Mesenchymal stem cell (in vitro differentiated cells and primary cell): Measurements from ENCODE around the gene IL17RD.

Source experiments
- DNase-seq: peaks from one replicate; pipeline ENCODE4 v3.0.0-alpha.2; 2013
- H2AFZ ChIP-seq: one replicate; pipeline ENCODE4 v1.6.1; 2013; ENCODE audit warnings: low read depth, mild to moderate bottlenecking, control low read depth, inconsistent platforms, low read length, moderate library complexity
- H2AK5ac ChIP-seq: 2 replicates; pipeline ENCODE4 v1.6.1; 2013; ENCODE audit warnings: low read length, moderate library complexity, mild to moderate bottlenecking, inconsistent platforms; ENCODE audit not compliant: severe bottlenecking
- H2BK120ac ChIP-seq: one replicate; pipeline ENCODE4 v1.6.1; 2013; ENCODE audit warnings: low read depth, mild to moderate bottlenecking, inconsistent platforms, low read length, moderate library complexity
- H2BK12ac ChIP-seq, 2 experiments: one replicate each; pipeline ENCODE4 v1.6.1; 2013; ENCODE audit warnings: inconsistent platforms in 2 of 2, low read length in 2 of 2, mild to moderate bottlenecking in 2 of 2, moderate library complexity in 2 of 2, control low read depth in 1 of 2
- H2BK15ac ChIP-seq: one replicate; pipeline ENCODE4 v1.6.1; 2013; ENCODE audit warnings: mild to moderate bottlenecking, low read depth, inconsistent platforms; ENCODE audit not compliant: poor library complexity, severe bottlenecking
- H2BK5ac ChIP-seq: 2 replicates; pipeline ENCODE4 v1.6.1; 2013; ENCODE audit warnings: low read depth, mild to moderate bottlenecking, low read length, control low read depth, inconsistent platforms; ENCODE audit not compliant: poor library complexity, severe bottlenecking
- H3K14ac ChIP-seq, 2 experiments: one replicate each; pipeline ENCODE4 v1.6.1; 2013; ENCODE audit warnings: inconsistent platforms in 2 of 2, low read length in 2 of 2, control low read depth in 1 of 2, mild to moderate bottlenecking in 1 of 2, moderate library complexity in 1 of 2
- H3K18ac ChIP-seq, 2 experiments: one replicate each; pipeline ENCODE4 v1.6.1; 2013; ENCODE audit warnings: inconsistent platforms in 2 of 2, low read length in 2 of 2, control low read depth in 1 of 2, low read depth in 1 of 2, mild to moderate bottlenecking in 1 of 2
- H3K23ac ChIP-seq, 2 experiments: one replicate each; pipeline ENCODE4 v1.6.1; 2013; ENCODE audit warnings: inconsistent platforms in 2 of 2, low read length in 2 of 2, mild to moderate bottlenecking in 2 of 2, moderate library complexity in 2 of 2, control low read depth in 1 of 2
- H3K27ac ChIP-seq: 2 replicates; pipeline ENCODE4 v1.5.1; 2013; ENCODE audit warnings: mild to moderate bottlenecking, moderate library complexity, low read length, control low read depth, inconsistent platforms; ENCODE audit not compliant: poor library complexity, severe bottlenecking
- H3K27me3 ChIP-seq, 2 experiments: 2 replicates each; pipeline versions ENCODE4 v1.6.1 to v1.7.0; 2013; ENCODE audit warnings: low read length in 2 of 2, mild to moderate bottlenecking in 2 of 2, moderate library complexity in 2 of 2, control low read depth in 1 of 2, inconsistent platforms in 1 of 2; ENCODE audit not compliant: control insufficient read depth in 1 of 2, insufficient read depth in 1 of 2
- H3K36me3 ChIP-seq, 2 experiments: 2 replicates each; pipeline versions ENCODE4 v1.6.1 to v1.7.0; 2013; ENCODE audit warnings: low read length in 2 of 2, control low read depth in 1 of 2, inconsistent platforms in 1 of 2, low read depth in 1 of 2, mild to moderate bottlenecking in 1 of 2; ENCODE audit not compliant: insufficient read depth in 2 of 2, control insufficient read depth in 1 of 2
- H3K4ac ChIP-seq, 2 experiments: one replicate each; pipeline ENCODE4 v1.6.1; 2013; ENCODE audit warnings: inconsistent platforms in 2 of 2, low read length in 2 of 2, mild to moderate bottlenecking in 2 of 2, moderate library complexity in 2 of 2, control low read depth in 1 of 2, low read depth in 1 of 2
- H3K4me1 ChIP-seq: 2 replicates; pipeline ENCODE4 v1.6.1; 2013; ENCODE audit warnings: low read depth, low read length, control low read depth; ENCODE audit not compliant: control insufficient read depth, insufficient read depth
- H3K4me2 ChIP-seq: 2 replicates; pipeline ENCODE4 v1.6.1; 2013; ENCODE audit warnings: low read length, mild to moderate bottlenecking, inconsistent platforms; ENCODE audit not compliant: poor library complexity, severe bottlenecking
- H3K4me3 ChIP-seq, 2 experiments: 2 replicates each; pipeline versions ENCODE4 v1.5.1 to v1.7.0; 2013; ENCODE audit warnings: low read length in 2 of 2, mild to moderate bottlenecking in 2 of 2, control low read depth in 1 of 2, low read depth in 1 of 2; ENCODE audit not compliant: insufficient read depth in 1 of 2
- H3K79me1 ChIP-seq: replicated peaks from 2 replicates; pipeline ENCODE4 v1.6.1; 2013; ENCODE audit warnings: mild to moderate bottlenecking, control low read depth, low read length, inconsistent platforms; ENCODE audit not compliant: poor library complexity, severe bottlenecking
- H3K9ac ChIP-seq: 2 replicates; pipeline ENCODE4 v1.7.0; 2013; ENCODE audit warnings: mild to moderate bottlenecking, low read length, moderate library complexity
- H3K9me3 ChIP-seq: 2 replicates; pipeline ENCODE4 v1.7.0; 2013; ENCODE audit warnings: mild to moderate bottlenecking, low read length; ENCODE audit not compliant: control insufficient read depth
- H4K8ac ChIP-seq: one replicate; pipeline ENCODE4 v1.6.1; 2013; ENCODE audit warnings: inconsistent platforms, mild to moderate bottlenecking, low read length, moderate library complexity
- H4K91ac ChIP-seq: one replicate; pipeline ENCODE4 v1.6.1; 2013; ENCODE audit warnings: mild to moderate bottlenecking, low read length, inconsistent platforms
- WGBS: methylation state at CpG from one replicate; pipeline ENCODE4 v1.1.7; 2013; ENCODE audit warnings: mixed read lengths; 5-methylcytosine and 5-hydroxymethylcytosine counted together

Gene IL17RD

DNA sequence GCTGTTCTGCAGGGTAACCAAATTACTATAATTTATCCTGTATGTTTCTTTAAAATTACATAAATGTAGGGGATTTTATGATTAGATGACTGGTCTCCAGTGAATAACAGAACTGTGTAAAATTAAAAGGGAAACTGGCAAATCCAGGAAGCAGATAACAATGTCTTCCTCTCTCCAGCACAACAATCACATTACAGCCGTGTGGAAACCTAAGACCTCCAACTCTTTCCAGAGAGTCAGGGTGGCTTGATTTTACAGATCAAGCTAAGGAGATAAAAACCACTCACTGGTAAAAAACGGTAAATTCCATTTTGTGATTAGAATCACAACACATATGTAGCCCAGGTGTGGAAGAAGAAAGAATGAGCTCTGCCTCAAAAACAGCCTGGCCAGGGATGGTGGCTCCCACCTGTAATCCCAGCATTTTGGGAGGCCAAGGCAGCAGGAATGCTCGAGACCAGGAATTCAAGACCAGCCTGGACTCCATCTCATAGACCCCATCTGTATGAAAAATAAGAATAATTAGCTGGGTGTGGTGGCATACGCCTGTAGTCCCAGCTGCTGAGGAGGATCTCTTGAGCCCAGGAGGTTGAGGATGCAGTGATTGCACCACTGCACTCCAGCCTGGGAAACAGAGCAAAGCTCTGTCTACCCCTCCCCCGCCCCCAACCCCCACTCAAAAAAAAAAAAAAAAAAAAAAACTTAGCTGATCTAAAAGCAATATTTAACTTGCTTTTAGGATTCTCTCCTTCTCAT is 29.0 kb downstream of the IL17RD start:
- Histone ChIP-seq H2BK5ac (no peak overlapping the region), H3K79me1 (no peaks in the 10 kb centered on the region), H4K91ac (no peak overlapping the region), H2BK15ac (no peak overlapping the region), H3K4me2 (no peak overlapping the region), H3K9ac (no peak overlapping the region), H3K18ac (no peak overlapping the region), H3K14ac (no peak overlapping the region), H3K4ac (no peak overlapping the region), H2AK5ac (no peak overlapping the region), H3K9me3 (no peaks in the 10 kb centered on the region), H3K4me3 (no peak overlapping the region), H3K36me3 (no peaks in the 10 kb centered on the region), H3K23ac (no peak overlapping the region), H3K27ac (no peak overlapping the region), H2BK12ac (no peak overlapping the region), H4K8ac (no peak overlapping the region), H2BK120ac (no peak overlapping the region), H3K27me3 (peaks cover 0 to 3% of the 10 kb centered on the region in 2 experiments), H2AFZ (no peak overlapping the region), H3K4me1 (no peaks in the 10 kb centered on the region)
- no peak for DNase-seq
- WGBS = 74% methylated on average over 3 of the region's 5 CpGs

DNA sequence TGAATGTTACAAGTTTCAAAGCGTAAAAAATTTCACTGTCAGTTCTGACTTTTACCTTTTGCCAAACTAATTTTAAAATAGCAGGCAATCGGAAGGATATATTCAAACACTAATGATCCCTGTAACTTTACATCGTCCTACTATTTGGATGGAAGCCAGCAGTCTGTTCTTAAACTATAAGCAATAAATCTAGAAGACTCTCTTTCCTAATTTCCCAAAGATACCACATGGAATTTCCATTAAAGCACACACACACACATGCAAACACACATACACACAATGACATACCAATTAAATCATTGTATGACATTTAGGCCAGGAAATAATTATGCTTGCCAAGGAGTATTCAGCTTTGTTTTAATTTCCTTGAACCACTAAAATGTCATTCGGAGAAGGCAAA is 32.0 kb downstream of the IL17RD start:
- H3K27me3 ChIP-seq = peaks cover 0 to 3% of the 10 kb centered on the region in 2 experiments
- H3K9ac ChIP-seq = no peak overlapping the region
- no peak overlapping the region for H4K8ac ChIP-seq
- H3K79me1 ChIP-seq = no peaks in the 10 kb centered on the region
- no peak overlapping the region for H3K14ac ChIP-seq
- no peak overlapping the region for H4K91ac ChIP-seq
- WGBS = 82% methylated on average over 4 of the region's 4 CpGs
- H2AK5ac ChIP-seq = no peak overlapping the region
- H2AFZ ChIP-seq = no peak overlapping the region
- no peak overlapping the region for H2BK120ac ChIP-seq
- no peak overlapping the region for H2BK15ac ChIP-seq
- peaks cover 5% of the 10 kb centered on the region for H3K4me1 ChIP-seq
- H3K23ac ChIP-seq = no peak overlapping the region
- H3K27ac ChIP-seq = no peak overlapping the region
- no peaks in the 10 kb centered on the region for H3K36me3 ChIP-seq
- H3K18ac ChIP-seq = no peak overlapping the region
- H3K4me2 ChIP-seq = no peak overlapping the region
- no peaks in the 10 kb centered on the region for H3K9me3 ChIP-seq
- no peak overlapping the region for H3K4ac ChIP-seq
- no peak overlapping the region for H2BK5ac ChIP-seq
- DNase-seq = no peak
- H2BK12ac ChIP-seq = no peak overlapping the region
- H3K4me3 ChIP-seq = no peak overlapping the region

- H4K8ac ChIP-seq = no peak overlapping the region
- H2BK120ac ChIP-seq = no peak overlapping the region
- H3K23ac ChIP-seq = no peak overlapping the region
- H4K91ac ChIP-seq = no peak overlapping the region
- H3K14ac ChIP-seq = no peak overlapping the region
- H3K27me3 ChIP-seq = peaks cover 0 to 3% of the 10 kb centered on the region in 2 experiments
- H3K18ac ChIP-seq = no peak overlapping the region
- H3K4me2 ChIP-seq = no peak overlapping the region
- H3K4ac ChIP-seq = no peak overlapping the region
- no peak overlapping the region for H3K4me3 ChIP-seq
- H3K79me1 ChIP-seq = no peaks in the 10 kb centered on the region
- H2AK5ac ChIP-seq = no peak overlapping the region
- H3K27ac ChIP-seq = no peak overlapping the region
- no peaks in the 10 kb centered on the region for H3K36me3 ChIP-seq
- H3K9me3 ChIP-seq = no peaks in the 10 kb centered on the region
- no peak overlapping the region for H2BK5ac ChIP-seq
- H2BK12ac ChIP-seq = no peak overlapping the region
- DNase-seq = no peak
- peaks cover 5% of the 10 kb centered on the region for H3K4me1 ChIP-seq
- 100% methylated on average over 1 of the region's 2 CpGs for WGBS
- H3K9ac ChIP-seq = no peak overlapping the region
- no peak overlapping the region for H2AFZ ChIP-seq
- H2BK15ac ChIP-seq = no peak overlapping the region
Measured at GRCh38 chr3:57132674-57133073, 32.5 kb downstream of the IL17RD start.

DNA sequence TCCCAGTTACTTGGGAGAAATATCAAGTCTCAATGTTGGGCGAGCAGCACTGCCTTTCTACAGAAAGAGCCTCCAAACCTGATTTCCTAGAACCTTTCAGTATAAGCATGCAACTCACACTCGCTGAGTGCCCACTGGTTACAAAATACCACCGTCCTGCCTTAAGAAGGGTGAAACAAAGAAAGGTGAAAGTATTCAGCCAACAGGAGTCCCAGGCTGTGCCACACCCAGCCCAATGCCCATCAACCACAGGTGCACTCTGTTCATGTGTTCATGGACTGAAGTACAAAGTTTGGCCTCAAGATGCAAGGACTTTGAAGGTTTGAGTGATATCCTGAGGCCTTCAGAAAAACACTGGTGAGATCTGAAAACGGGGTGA is 34.0 kb downstream of the IL17RD start:
- Histone ChIP-seq H3K36me3 (no peaks in the 10 kb centered on the region), H3K27ac (no peak overlapping the region), H3K14ac (no peak overlapping the region), H2BK5ac (no peak overlapping the region), H3K23ac (no peak overlapping the region), H3K4me3 (no peak overlapping the region), H2BK120ac (no peak overlapping the region), H3K9me3 (no peaks in the 10 kb centered on the region), H3K79me1 (no peaks in the 10 kb centered on the region), H3K9ac (no peak overlapping the region), H4K8ac (peak overlapping the region; percentile 15), H2AFZ (no peak overlapping the region), H2BK15ac (no peak overlapping the region), H3K4ac (peak overlapping the region in 1 of 2 experiments; percentile 36), H2BK12ac (no peak overlapping the region), H2AK5ac (no peak overlapping the region), H3K4me2 (no peak overlapping the region), H3K4me1 (peaks cover 5% of the 10 kb centered on the region), H3K18ac (peak overlapping the region in 1 of 2 experiments; percentile 14), H4K91ac (no peak overlapping the region), H3K27me3 (no peaks in the 10 kb centered on the region)
- no peak for DNase-seq
- 22% methylated on average over 3 of the region's 4 CpGs for WGBS
